ENCODE data around the gene CYP1A1.

Gene CYP1A1

DNA sequence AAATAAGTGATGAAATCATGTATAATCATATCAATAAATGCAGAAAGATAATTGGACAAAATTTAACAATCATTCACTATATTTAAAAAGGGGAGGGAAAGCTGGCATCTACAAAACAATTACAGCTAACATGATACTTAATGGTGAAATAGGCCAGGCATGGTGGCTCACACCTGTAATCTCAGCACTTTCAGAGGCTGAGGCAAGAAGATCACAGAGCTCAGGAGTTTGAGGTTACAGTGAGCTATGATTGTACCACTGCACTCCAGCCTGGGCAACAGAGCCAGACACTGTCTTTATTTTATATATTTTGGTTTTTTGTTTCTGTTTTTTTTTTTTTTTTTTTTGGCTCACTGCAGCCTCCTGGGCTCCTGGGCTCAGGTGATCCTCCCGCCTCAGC lies 41.6 kb downstream of the CYP1A1 start:
- no peak for DNase-seq

DNA sequence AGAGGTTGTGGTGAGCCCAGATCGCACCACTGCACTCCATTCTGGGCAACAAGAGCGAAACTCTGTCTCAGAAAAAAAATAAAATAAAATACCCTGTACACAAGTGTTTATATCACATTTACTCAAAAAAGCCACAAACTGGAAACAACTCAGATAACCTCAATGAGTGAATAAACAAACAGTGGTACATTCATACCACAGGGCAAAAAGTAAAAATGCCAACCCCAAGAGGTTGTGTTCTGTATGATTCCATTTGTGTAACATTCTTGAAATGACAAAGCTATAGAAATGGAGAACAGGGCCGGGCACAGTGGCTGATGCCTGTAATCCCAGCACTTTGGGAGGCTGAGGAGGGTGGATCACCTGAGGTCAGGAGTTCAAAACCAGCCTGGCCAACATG lies 42.4 kb downstream of the CYP1A1 start:
- no peak for DNase-seq

DNA sequence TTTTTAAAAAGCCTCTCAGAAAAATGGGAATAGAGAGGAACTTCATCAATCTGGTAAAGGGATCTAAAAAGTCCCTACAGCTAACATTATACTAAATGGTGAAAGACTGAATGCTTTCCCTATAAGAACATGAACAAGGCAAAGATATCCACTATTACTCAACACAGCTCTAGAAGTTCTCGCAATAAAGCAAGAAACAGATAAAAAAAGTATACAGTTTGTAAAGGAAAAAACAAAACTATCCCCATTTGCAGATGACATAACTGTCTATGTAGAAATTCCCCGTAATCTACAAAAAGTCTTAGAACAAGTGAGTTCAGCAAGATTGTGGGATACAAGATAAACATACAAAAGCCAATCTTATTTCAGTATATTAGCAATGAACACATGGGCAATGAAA lies 44.9 kb downstream of the CYP1A1 start:
- DNase-seq, result no peak

DNA sequence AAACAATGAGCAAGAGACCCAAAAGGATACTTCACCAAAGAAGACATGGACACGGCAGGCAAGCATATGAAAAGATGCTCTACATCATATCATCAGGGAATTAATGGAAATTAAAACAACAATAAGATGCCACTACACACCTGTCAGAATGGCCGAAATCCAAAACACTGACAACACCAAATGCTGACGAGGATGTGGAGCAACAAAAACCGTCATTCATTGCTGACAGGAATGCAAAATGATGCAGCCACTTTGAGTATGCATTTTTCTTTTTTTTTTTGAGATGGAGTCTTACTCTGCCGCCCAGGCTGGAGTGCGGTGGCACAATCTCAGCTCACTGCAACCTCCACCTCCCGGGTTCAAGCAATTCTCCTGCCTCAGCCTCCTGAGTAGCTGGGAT lies 48.5 kb downstream of the CYP1A1 start:
- DNase-seq, result no peak

DNA sequence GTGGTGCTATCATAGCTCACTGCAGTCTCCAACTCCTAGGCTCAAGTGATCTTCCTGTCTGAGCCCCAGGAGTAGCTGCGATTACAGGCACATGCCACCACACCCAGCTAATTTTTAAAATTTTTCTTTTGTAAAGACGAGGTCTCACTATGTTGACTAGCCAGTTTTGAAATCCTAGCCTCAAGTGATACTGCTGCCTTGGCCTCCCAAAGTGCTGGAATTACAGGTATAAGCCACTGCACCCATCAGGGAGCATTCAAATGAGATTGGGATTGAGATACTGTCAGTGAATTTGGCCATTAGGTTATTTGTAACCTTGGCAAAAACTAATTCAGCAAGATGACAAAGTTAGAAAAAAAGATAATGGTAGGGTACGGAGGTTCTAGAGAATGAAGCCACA lies 51.2 kb downstream of the CYP1A1 start:
- no peak for DNase-seq

DNA sequence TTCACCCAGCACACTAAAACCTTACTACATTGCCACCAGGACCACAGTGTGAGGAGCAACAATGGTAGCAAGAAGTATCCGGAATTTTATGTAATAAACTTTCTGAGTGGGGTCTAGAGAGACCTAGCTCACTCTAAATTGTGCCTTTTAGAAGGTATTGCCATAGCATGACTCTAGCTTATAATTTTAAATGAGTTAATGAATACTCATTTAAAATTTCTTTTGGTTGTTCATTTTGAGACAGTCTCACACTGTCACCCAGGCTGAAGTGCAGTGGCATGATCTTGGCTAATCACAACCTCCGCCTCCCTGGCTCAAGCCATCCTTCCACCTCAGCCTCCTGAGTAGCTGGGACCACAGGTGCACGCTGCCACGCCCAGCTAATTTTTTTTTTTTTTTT lies 55.7 kb downstream of the CYP1A1 start:
- DNase-seq, result no peak

Data from stimulated activated CD4-positive, alpha-beta T cell treated with anti-CD3 and anti-CD28 coated beads, Interleukin-4, amount 100 ng/mL, for 4 hours (primary cell).